H1 (cell line): Measurements from ENCODE around the gene BPGM. TPM values are rescaled to one million over a fixed set of nuclear protein-coding genes. Genes with fewer than 3 reads are reported as not detected.

ENCODE experiments used
- CTCF ChIA-PET: fragments of 300-600 bp; sonication (Branson Sonifier 250); formaldehyde crosslinking; loops from one replicate; lab custom pipeline; 2021; ENCODE audit not compliant: partially characterized antibody; lab: Charles Lee
- POLR2A ChIA-PET: fragments of 300-600 bp; sonication (Branson Sonifier 250); formaldehyde crosslinking; loops from one replicate; lab custom pipeline; 2021; ENCODE audit warnings: inconsistent platforms; ENCODE audit not compliant: partially characterized antibody; lab: Charles Lee
- DNase-seq, 2 experiments: peaks; one replicate each; pipeline versions ENCODE4 v3.0.0 to v3.0.0-alpha.2; 2010 to 2022; ENCODE audit warnings: low spot score in 2 of 2, low read depth in 1 of 2, mixed read lengths in 1 of 2
- FAIRE-seq: peaks from 2 replicates; lab custom pipeline; 2011; peaks lifted over from hg19 to GRCh38; lab: Jason Lieb, UNC
- H2AFZ ChIP-seq: 2 replicates; pipeline ENCODE4 v1.8.1; 2012; ENCODE audit warnings: low read length, inconsistent platforms
- H2AK5ac ChIP-seq: 2 replicates; pipeline ENCODE4 v1.6.1; 2013; ENCODE audit warnings: low read depth, low read length
- H2BK120ac ChIP-seq: replicated peaks from 2 replicates; pipeline ENCODE3; 2013; ENCODE audit warnings: low read depth, low read length, inconsistent platforms
- H2BK12ac ChIP-seq: 2 replicates; pipeline ENCODE4 v1.6.1; 2013; ENCODE audit warnings: low read depth, low read length
- H2BK15ac ChIP-seq: 2 replicates; pipeline ENCODE4 v1.6.1; 2013; ENCODE audit warnings: low read length
- H2BK20ac ChIP-seq: 2 replicates; pipeline ENCODE4 v1.6.1; 2013; ENCODE audit warnings: low read length
- H2BK5ac ChIP-seq: 2 replicates; pipeline ENCODE4 v1.6.1; 2013; ENCODE audit warnings: low read depth, low read length
- H3K14ac ChIP-seq: 2 replicates; pipeline ENCODE4 v1.6.1; 2013; ENCODE audit warnings: inconsistent platforms; ENCODE audit not compliant: insufficient read length
- H3K18ac ChIP-seq: 2 replicates; pipeline ENCODE4 v1.6.1; 2013; ENCODE audit warnings: low read length; ENCODE audit errors: extremely low read depth
- H3K23ac ChIP-seq: 2 replicates; pipeline ENCODE4 v1.6.1; 2013; ENCODE audit warnings: inconsistent platforms; ENCODE audit not compliant: insufficient read length
- H3K23me2 ChIP-seq: 2 replicates; pipeline ENCODE4 v1.6.1; 2013; ENCODE audit warnings: low read depth, low read length
- H3K27ac ChIP-seq: 2 replicates; pipeline ENCODE4 v1.6.1; 2011; ENCODE audit warnings: low read depth, low read length, inconsistent platforms
- H3K27me3 ChIP-seq, 4 experiments: replicated peaks in 1 of 4; 1 replicate in 1 of 4; 2 replicates in 3 of 4; pipeline versions ENCODE4 v1.6.1 to v1.8.1; 2011 to 2013; ENCODE audit warnings: low read length in 3 of 4, mild to moderate bottlenecking in 3 of 4, inconsistent platforms in 2 of 4, mixed read lengths in 2 of 4, moderate library complexity in 1 of 4; ENCODE audit not compliant: control insufficient read depth in 3 of 4, insufficient read depth in 3 of 4; ENCODE audit errors: extremely low read depth in 1 of 4
- H3K36me3 ChIP-seq, 4 experiments: 2 replicates each; pipeline versions ENCODE4 v1.6.1 to v1.8.1; 2011 to 2013; ENCODE audit warnings: mild to moderate bottlenecking in 4 of 4, low read length in 3 of 4, moderate library complexity in 2 of 4, control low read depth in 1 of 4, inconsistent platforms in 1 of 4; ENCODE audit not compliant: insufficient read depth in 4 of 4, control insufficient read depth in 2 of 4
- H3K4ac ChIP-seq: replicated peaks from 2 replicates; pipeline ENCODE3; 2013; ENCODE audit warnings: low read length, low read depth, mixed read lengths, inconsistent platforms; ENCODE audit not compliant: insufficient read length
- H3K4me1 ChIP-seq, 4 experiments: replicated peaks in 1 of 4; 1 replicate in 1 of 4; 2 replicates in 3 of 4; pipeline versions ENCODE4 v1.6.1 to v1.8.1; 2011 to 2013; ENCODE audit warnings: low read length in 3 of 4, inconsistent platforms in 2 of 4, mixed read lengths in 1 of 4; ENCODE audit not compliant: insufficient read depth in 4 of 4, control insufficient read depth in 3 of 4
- H3K4me2 ChIP-seq, 2 experiments: 2 replicates each; pipeline versions ENCODE4 v1.6.1 to v1.8.1; 2011 to 2013; ENCODE audit warnings: low read depth in 2 of 2, low read length in 2 of 2, control low read depth in 1 of 2, inconsistent platforms in 1 of 2, mild to moderate bottlenecking in 1 of 2; ENCODE audit not compliant: insufficient read depth in 1 of 2
- H3K4me3 ChIP-seq, 4 experiments: fragments of 200-600, 300-600 bp in 1 of 4; sonication (generic), shearing (Covaris generic), sonication (Bioruptor Twin) in 1 of 4; 2 replicates each; pipeline versions ENCODE4 v1.5.1 to v1.8.1; 2011 to 2016; ENCODE audit warnings: low read length in 4 of 4, low read depth in 3 of 4, control low read depth in 2 of 4, inconsistent platforms in 2 of 4, mild to moderate bottlenecking in 2 of 4, mixed read lengths in 1 of 4, moderate library complexity in 1 of 4; ENCODE audit not compliant: insufficient read depth in 2 of 4; ENCODE audit errors: extremely low read depth in 1 of 4
- H3K56ac ChIP-seq: replicated peaks from 2 replicates; pipeline ENCODE3; 2013; ENCODE audit warnings: low read depth, mild to moderate bottlenecking, mixed read lengths, low read length, inconsistent platforms; ENCODE audit not compliant: insufficient read length
- H3K79me1 ChIP-seq: 2 replicates; pipeline ENCODE4 v1.6.1; 2013; ENCODE audit warnings: low read depth, low read length, control low read depth
- H3K79me2 ChIP-seq, 2 experiments: 2 replicates each; pipeline versions ENCODE4 v1.6.1 to v1.8.1; 2012 to 2013; ENCODE audit warnings: low read length in 2 of 2, mild to moderate bottlenecking in 2 of 2, inconsistent platforms in 1 of 2; ENCODE audit not compliant: insufficient read depth in 2 of 2, control insufficient read depth in 1 of 2
- H3K9ac ChIP-seq, 4 experiments: replicated peaks in 1 of 4; 1 replicate in 1 of 4; 2 replicates in 3 of 4; pipeline versions ENCODE4 v1.6.1 to v1.8.1; 2011 to 2013; ENCODE audit warnings: low read depth in 3 of 4, low read length in 3 of 4, control low read depth in 2 of 4, mild to moderate bottlenecking in 2 of 4, moderate library complexity in 2 of 4, inconsistent platforms in 1 of 4; ENCODE audit errors: extremely low read depth in 1 of 4
- H3K9me3 ChIP-seq, 2 experiments: 2 replicates each; pipeline versions ENCODE4 v1.6.1 to v1.8.1; 2012 to 2013; ENCODE audit warnings: mild to moderate bottlenecking in 2 of 2, moderate library complexity in 2 of 2, control low read depth in 1 of 2, inconsistent platforms in 1 of 2, low read depth in 1 of 2, low read length in 1 of 2, mixed read lengths in 1 of 2; ENCODE audit not compliant: insufficient read depth in 2 of 2
- H4K20me1 ChIP-seq, 2 experiments: replicated peaks in 1 of 2; 2 replicates each; pipeline versions ENCODE3 to v1.8.1; 2011 to 2013; ENCODE audit warnings: inconsistent platforms in 2 of 2, low read length in 2 of 2, mild to moderate bottlenecking in 1 of 2; ENCODE audit not compliant: insufficient read depth in 2 of 2, control insufficient read depth in 1 of 2
- H4K5ac ChIP-seq: 2 replicates; pipeline ENCODE4 v1.6.1; 2013; ENCODE audit warnings: low read length, low read depth, mixed read lengths, inconsistent platforms; ENCODE audit not compliant: insufficient read length
- H4K8ac ChIP-seq: 2 replicates; pipeline ENCODE4 v1.8.0; 2013; ENCODE audit warnings: mild to moderate bottlenecking, moderate library complexity, low read length, inconsistent platforms; ENCODE audit not compliant: insufficient read depth; ENCODE audit errors: extremely low read depth
- H4K91ac ChIP-seq: replicated peaks from 2 replicates; pipeline ENCODE3; 2013; ENCODE audit warnings: low read length, mixed read lengths, inconsistent platforms; ENCODE audit not compliant: insufficient read length
- MAFK ChIP-seq: IDR thresholded peaks from 2 replicates; pipeline ENCODE4 v1.6.1; 2012; ENCODE audit warnings: low read depth, mild to moderate bottlenecking, improper control_type of control experiment, low read length
- POLR2A ChIP-seq, 2 experiments: IDR thresholded peaks; 1 replicate in 1 of 2; 2 replicates in 1 of 2; pipeline ENCODE4 v1.6.1; 2011; ENCODE audit warnings: low read depth in 2 of 2, low read length in 2 of 2, mild to moderate bottlenecking in 2 of 2; ENCODE audit errors: control extremely low read depth in 1 of 2
- WGBS, 2 experiments: shearing (Covaris generic) in 1 of 2; methylation state at CpG; one replicate each; pipeline versions ENCODE4 v1.1.6 to v1.1.7; 2013 to 2015; ENCODE audit warnings: low lambda C conversion rate in 2 of 2, mixed read lengths in 2 of 2, inconsistent platforms in 1 of 2, low coverage in 1 of 2, missing lambda C conversion rate in 1 of 2; ENCODE audit not compliant: insufficient replicate concordance in 2 of 2, insufficient coverage in 1 of 2, insufficient read length in 1 of 2; ENCODE audit errors: extremely low coverage in 1 of 2, missing lambda C conversion rate in 1 of 2; 5-methylcytosine and 5-hydroxymethylcytosine counted together
- polyA plus RNA-seq, 7 experiments: library from polyadenylated mRNA; depleted of rRNA in 3 of 7; stranded (reverse) in 5 of 7; unstranded in 2 of 7; fragments of >200 nt in 5 of 7; fragments of 200-250 nt in 2 of 7; gene quantifications; 1 replicate in 5 of 7; 2 replicates in 1 of 7; 4 replicates in 1 of 7; pipeline versions ENCODE4 v1.2.1 to v1.2.3, GENCODE V29; 2011 to 2013; ENCODE audit warnings: missing spikeins in 2 of 7, mixed read lengths in 2 of 7
- total RNA-seq: library from RNA; stranded (reverse); fragmentation: NEBNext Ultra II Directional; extraction: Animal tissue kit (Norgen Biotek cat#: 25700); gene quantifications from 2 replicates; pipeline ENCODE4 v1.2.1, GENCODE V29; 2021

The BPGM gene
- total and polyA plus RNA-seq, 2 of the 8 experiments (the other 6 are each of a cell fraction or from before 2014, with no cell fraction given), result 9.7 to 15.3 TPM

DNA sequence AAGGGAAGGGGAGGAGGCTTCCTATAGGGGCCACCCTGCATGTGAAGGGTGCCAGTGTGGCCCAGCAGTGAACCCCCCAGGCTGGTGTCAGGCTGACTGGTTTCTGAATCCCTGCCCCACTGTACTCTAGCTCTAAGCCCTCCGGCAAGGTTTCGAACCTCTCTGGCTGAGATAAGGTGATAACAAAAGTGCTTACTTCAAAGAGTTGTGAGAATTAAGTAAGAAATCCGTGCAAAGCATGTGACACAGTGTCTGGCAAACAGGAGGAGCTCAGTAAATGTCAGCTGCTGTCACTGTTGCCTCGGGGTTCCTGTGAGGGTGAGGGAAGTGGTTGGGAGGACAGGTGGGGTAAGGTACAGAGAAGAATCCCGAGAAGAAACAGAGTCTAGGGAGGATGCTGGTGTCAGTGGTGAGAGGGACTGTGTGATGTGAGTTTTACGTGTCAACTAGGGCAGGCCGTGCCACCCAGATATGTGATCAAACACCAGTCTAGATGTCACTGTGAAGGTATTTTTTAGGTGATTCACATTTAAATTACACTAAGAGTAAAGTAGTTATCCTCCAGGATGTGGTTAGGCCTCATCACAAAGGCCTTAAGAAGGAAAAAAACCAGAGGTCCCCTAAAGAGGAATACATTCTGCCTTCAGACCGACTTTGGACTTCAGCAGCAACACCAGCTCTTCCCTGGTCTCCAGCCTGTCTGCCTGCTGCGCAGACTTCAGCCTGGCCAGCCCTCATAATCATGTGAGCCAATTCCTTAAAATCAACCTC lies 64.4 kb downstream of the BPGM start:
- Histone ChIP-seq H2BK20ac (no peak overlapping the region), H3K14ac (no peak overlapping the region), H2BK5ac (no peak overlapping the region), H3K27me3 (peaks cover 0 to 1% (median 0%) of the 10 kb centered on the region in 4 experiments; a peak in 1 of 7 replicates), H3K23me2 (no peaks in the 10 kb centered on the region), H3K79me1 (no peaks in the 10 kb centered on the region), H3K4ac (no peak overlapping the region), H2AFZ (peak overlapping the region; percentile 49; the same call in 1 of the 2 replicates), H3K4me2 (no peak overlapping the region), H3K27ac (no peak overlapping the region), H3K36me3 (no peaks in the 10 kb centered on the region), H4K5ac (no peak overlapping the region), H3K4me1 (no peaks in the 10 kb centered on the region), H3K18ac (no peak overlapping the region), H3K79me2 (no peaks in the 10 kb centered on the region), H3K9ac (no peak overlapping the region), H4K8ac (no peak overlapping the region; the same call in 1 of the 2 replicates), H3K56ac (no peak overlapping the region), H4K91ac (no peak overlapping the region), H2BK120ac (no peak overlapping the region), H2BK12ac (peak overlapping the region; percentile 60; the same call in 1 of the 2 replicates), H3K23ac (no peak overlapping the region), H3K9me3 (no peaks in the 10 kb centered on the region), H3K4me3 (no peak overlapping the region), H2AK5ac (no peak overlapping the region), H2BK15ac (no peak overlapping the region), H4K20me1 (no peaks in the 10 kb centered on the region)
- POLR2A ChIA-PET, result interaction anchor here (0.6 to 0.7 kb wide), 2 partner anchors 15 to 33 kb away, joined by 3 read pairs; no protein-coding TSS in a partner anchor
- no peak for TF ChIP-seq MAFK
- TF ChIP-seq POLR2A (IDR thresholded peaks at IDR 0.05; ENCODE audit: control extremely low read depth in 1 of 2, low read depth in 2 of 2, low read length in 2 of 2), result no peak
- DNase-seq (no peak), FAIRE-seq (no peak)
- CTCF ChIA-PET, result interaction anchor here (0.6 to 1.6 kb wide), 4 partner anchors 9 to 78 kb away, joined by 3 to 9 read pairs (median 5); no protein-coding TSS in a partner anchor
- 82% methylated on average over 9 of the region's 9 CpGs; no CpG with 5 or more reads in 1 of the 2 experiments for WGBS, 2 experiments
